ENCODE data around the gene MARCHF4.

DNA sequence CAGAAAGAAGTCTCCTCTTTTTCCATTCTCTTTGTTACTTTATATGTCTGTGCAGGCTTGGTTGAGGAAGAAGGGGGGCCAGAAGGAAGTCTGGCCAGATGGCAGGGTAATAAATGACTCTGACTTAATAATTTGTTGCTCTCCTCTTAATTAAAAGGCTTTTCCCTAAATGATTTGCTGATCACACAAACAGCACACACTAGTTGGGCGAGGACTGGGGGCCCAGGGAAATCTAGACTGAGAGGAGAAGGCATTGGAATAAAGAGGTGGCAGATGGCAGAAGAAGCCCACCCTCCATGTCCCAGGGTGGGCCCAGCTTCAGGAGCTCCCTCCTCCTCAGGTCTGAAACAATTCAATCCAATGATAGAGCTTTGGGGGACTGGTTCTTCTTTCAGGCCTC, 27.3 kb upstream of the MARCHF4 start:
- TF ChIP-seq, protein P1, sequence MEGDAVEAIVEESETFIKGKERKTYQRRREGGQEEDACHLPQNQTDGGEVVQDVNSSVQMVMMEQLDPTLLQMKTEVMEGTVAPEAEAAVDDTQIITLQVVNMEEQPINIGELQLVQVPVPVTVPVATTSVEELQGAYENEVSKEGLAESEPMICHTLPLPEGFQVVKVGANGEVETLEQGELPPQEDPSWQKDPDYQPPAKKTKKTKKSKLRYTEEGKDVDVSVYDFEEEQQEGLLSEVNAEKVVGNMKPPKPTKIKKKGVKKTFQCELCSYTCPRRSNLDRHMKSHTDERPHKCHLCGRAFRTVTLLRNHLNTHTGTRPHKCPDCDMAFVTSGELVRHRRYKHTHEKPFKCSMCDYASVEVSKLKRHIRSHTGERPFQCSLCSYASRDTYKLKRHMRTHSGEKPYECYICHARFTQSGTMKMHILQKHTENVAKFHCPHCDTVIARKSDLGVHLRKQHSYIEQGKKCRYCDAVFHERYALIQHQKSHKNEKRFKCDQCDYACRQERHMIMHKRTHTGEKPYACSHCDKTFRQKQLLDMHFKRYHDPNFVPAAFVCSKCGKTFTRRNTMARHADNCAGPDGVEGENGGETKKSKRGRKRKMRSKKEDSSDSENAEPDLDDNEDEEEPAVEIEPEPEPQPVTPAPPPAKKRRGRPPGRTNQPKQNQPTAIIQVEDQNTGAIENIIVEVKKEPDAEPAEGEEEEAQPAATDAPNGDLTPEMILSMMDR (IDR thresholded peaks at IDR 0.05): no peak
- no peak for TF ChIP-seq POLR2A (IDR thresholded peaks at IDR 0.05)

Measured in uterus (tissue), 2 donors.